Spinal cord (tissue), 10 donors: ENCODE results near the gene MS4A14. TPM values are rescaled to one million over a fixed set of nuclear protein-coding genes. Genes with fewer than 3 reads are reported as not detected.
"Not testable (repeated sequence)": the region's sequence is repeated elsewhere in the genome, so short reads cannot be mapped to it uniquely, and the experiment has no call there.

Experiments
- DNase-seq, 6 donors: peaks; one replicate each; pipeline versions ENCODE4 v3.0.0 to v3.0.0-alpha.2; 2013 to 2015; ENCODE audit warnings: low spot score in 6 of 6, low read depth in 4 of 6
- H3K27ac ChIP-seq: one replicate; pipeline ENCODE4 v1.5.1; 2013; ENCODE audit warnings: low read depth, low read length, control low read depth
- H3K27me3 ChIP-seq: one replicate; pipeline ENCODE4 v1.6.1; 2013; ENCODE audit warnings: low read length; ENCODE audit not compliant: control insufficient read depth, insufficient read depth
- H3K36me3 ChIP-seq: one replicate; pipeline ENCODE4 v1.6.1; 2013; ENCODE audit warnings: low read length; ENCODE audit not compliant: control insufficient read depth, insufficient read depth
- H3K4me1 ChIP-seq: one replicate; pipeline ENCODE4 v1.6.1; 2013; ENCODE audit warnings: low read length; ENCODE audit not compliant: control insufficient read depth, insufficient read depth
- H3K4me3 ChIP-seq: one replicate; pipeline ENCODE4 v1.5.1; 2013; ENCODE audit warnings: low read depth, low read length, control low read depth
- H3K9me3 ChIP-seq: one replicate; pipeline ENCODE4 v1.6.1; 2013; ENCODE audit warnings: low read length; ENCODE audit not compliant: control insufficient read depth, insufficient read depth
- WGBS: methylation state at CpG from one replicate; pipeline ENCODE4 v1.1.5; 2013; ENCODE audit warnings: missing lambda C conversion rate; ENCODE audit not compliant: insufficient coverage; 5-methylcytosine and 5-hydroxymethylcytosine counted together
- polyA plus RNA-seq, 2 donors: library from polyadenylated mRNA; unstranded; fragments of 120-200 nt; gene quantifications; one replicate each; pipeline ENCODE4 v1.2.1, GENCODE V29; 2013; ENCODE audit not compliant: insufficient read length in 2 of 2
- total RNA-seq, 2 donors: library from RNA; depleted of rRNA in 1 of 2; stranded (reverse); fragments of 120-200 nt in 1 of 2; fragments of >200 nt in 1 of 2; gene quantifications; one replicate each; pipeline versions ENCODE4 v1.2.3 to v1.2.4, GENCODE V29; 2013 to 2014
- donor health status: healthy.

The MS4A14 gene
- total and polyA plus RNA-seq, 4 donors: 0.39 to 0.73 (median 0.57) TPM

GRCh38 chr11:60366262-60366904 is 29.9 kb upstream of the MS4A14 start:
- DNase-seq, H3K4me1 ChIP-seq, H3K27ac ChIP-seq, H3K4me3 ChIP-seq, H3K9me3 ChIP-seq, H3K36me3 ChIP-seq, H3K27me3 ChIP-seq: not testable (repeated sequence)
- WGBS: no CpG with 5 or more reads among the region's 15 CpGs

- no peaks in the 10 kb centered on the region for H3K36me3 ChIP-seq
- H3K27me3 ChIP-seq: no peaks in the 10 kb centered on the region
- no peaks in the 10 kb centered on the region for H3K4me1 ChIP-seq
- H3K4me3 ChIP-seq: no peak overlapping the region
- no peak overlapping the region for H3K27ac ChIP-seq
- no peaks in the 10 kb centered on the region for H3K9me3 ChIP-seq
- WGBS: 11% methylated on average over 1 of the region's 2 CpGs
- DNase-seq: no peak
Observed at GRCh38 chr11:60367009-60367408, 29.2 kb upstream of the MS4A14 start.

- DNase-seq: no peak
Observed at GRCh38 chr11:60367896-60368295, 28.4 kb upstream of the MS4A14 start.

GRCh38 chr11:60370252-60370810 is 25.9 kb upstream of the MS4A14 start:
- no peak overlapping the region for H3K4me3 ChIP-seq
- no peak overlapping the region for H3K27ac ChIP-seq
- 86% methylated on average over 1 of the region's 2 CpGs for WGBS
- H3K4me1 ChIP-seq: no peaks in the 10 kb centered on the region
- DNase-seq: no peak
- no peaks in the 10 kb centered on the region for H3K36me3 ChIP-seq
- no peaks in the 10 kb centered on the region for H3K9me3 ChIP-seq
- no peaks in the 10 kb centered on the region for H3K27me3 ChIP-seq

More at GRCh38 chr11:60367896-60368295, 28.4 kb upstream of the MS4A14 start:
- H3K36me3 ChIP-seq: no peaks in the 10 kb centered on the region
- no peaks in the 10 kb centered on the region for H3K27me3 ChIP-seq
- no peak overlapping the region for H3K4me3 ChIP-seq
- 89% methylated on average over 19 of the region's 19 CpGs for WGBS
- H3K4me1 ChIP-seq: no peaks in the 10 kb centered on the region
- no peak overlapping the region for H3K27ac ChIP-seq
- no peaks in the 10 kb centered on the region for H3K9me3 ChIP-seq

- WGBS: 80% methylated on average over 3 of the region's 5 CpGs
- DNase-seq: no peak
- H3K27ac ChIP-seq: no peak overlapping the region
Observed at GRCh38 chr11:60370811-60371298, 25.4 kb upstream of the MS4A14 start.

GRCh38 chr11:60371386-60371785 is 24.9 kb upstream of the MS4A14 start:
- no peaks in the 10 kb centered on the region for H3K4me1 ChIP-seq
- no peaks in the 10 kb centered on the region for H3K36me3 ChIP-seq
- no peak overlapping the region for H3K27ac ChIP-seq
- no peak overlapping the region for H3K4me3 ChIP-seq
- H3K9me3 ChIP-seq: no peaks in the 10 kb centered on the region
- no peaks in the 10 kb centered on the region for H3K27me3 ChIP-seq
- no peak for DNase-seq
- 100% methylated on average over 1 of the region's 3 CpGs for WGBS

More at GRCh38 chr11:60370811-60371298, 25.4 kb upstream of the MS4A14 start:
- no peaks in the 10 kb centered on the region for H3K9me3 ChIP-seq
- H3K4me1 ChIP-seq: no peaks in the 10 kb centered on the region
- no peaks in the 10 kb centered on the region for H3K27me3 ChIP-seq
- no peak overlapping the region for H3K4me3 ChIP-seq
- no peaks in the 10 kb centered on the region for H3K36me3 ChIP-seq

GRCh38 chr11:60371854-60372253 is 24.4 kb upstream of the MS4A14 start:
- no peak for DNase-seq
- no peaks in the 10 kb centered on the region for H3K27me3 ChIP-seq
- no peak overlapping the region for H3K4me3 ChIP-seq
- H3K4me1 ChIP-seq: no peaks in the 10 kb centered on the region
- no peak overlapping the region for H3K27ac ChIP-seq
- no peaks in the 10 kb centered on the region for H3K36me3 ChIP-seq
- no CpG with 5 or more reads among the region's 1 CpG for WGBS
- no peaks in the 10 kb centered on the region for H3K9me3 ChIP-seq

- no peaks in the 10 kb centered on the region for H3K27me3 ChIP-seq
- no peak for DNase-seq
- H3K4me3 ChIP-seq: no peak overlapping the region
- H3K9me3 ChIP-seq: no peaks in the 10 kb centered on the region
- 92% methylated on average over 3 of the region's 3 CpGs for WGBS
- no peak overlapping the region for H3K27ac ChIP-seq
- no peaks in the 10 kb centered on the region for H3K4me1 ChIP-seq
- no peaks in the 10 kb centered on the region for H3K36me3 ChIP-seq
Observed at GRCh38 chr11:60372767-60373166, 23.5 kb upstream of the MS4A14 start.

- Histone ChIP-seq H3K9me3 (no peaks in the 10 kb centered on the region), H3K27ac (no peak overlapping the region), H3K36me3 (no peaks in the 10 kb centered on the region), H3K4me1 (no peaks in the 10 kb centered on the region), H3K4me3 (no peak overlapping the region), H3K27me3 (no peaks in the 10 kb centered on the region)
- DNase-seq: no peak
- WGBS: 93% methylated on average over 3 of the region's 3 CpGs
Observed at GRCh38 chr11:60375316-60375715, 20.9 kb upstream of the MS4A14 start.

GRCh38 chr11:60376601-60377000 is 19.7 kb upstream of the MS4A14 start:
- WGBS: no CpG with 5 or more reads among the region's 3 CpGs
- H3K36me3 ChIP-seq: no peaks in the 10 kb centered on the region
- no peak for DNase-seq
- no peaks in the 10 kb centered on the region for H3K9me3 ChIP-seq
- H3K4me1 ChIP-seq: no peaks in the 10 kb centered on the region
- H3K4me3 ChIP-seq: no peak overlapping the region
- no peak overlapping the region for H3K27ac ChIP-seq
- H3K27me3 ChIP-seq: no peaks in the 10 kb centered on the region
